Measurements from ENCODE around the gene RNF220.

Gene RNF220

GRCh38 chr1:44483089-44483874, 78.2 kb downstream of the RNF220 start:
- Histone ChIP-seq H3K4me1 (ENCODE audit: insufficient read depth, low read length, severe bottlenecking) (no peaks in the 10 kb centered on the region), H3K9me2 (ENCODE audit: low read depth, low read length) (no peaks in the 10 kb centered on the region), H2AFZ (ENCODE audit: low read length) (no peak overlapping the region), H3F3A (ENCODE audit: insufficient read depth, low read length) (no peaks in the 10 kb centered on the region), H3K36me3 (ENCODE audit: insufficient read depth, low read length) (no peaks in the 10 kb centered on the region), H3K9ac (ENCODE audit: low read length) (no peak overlapping the region), H3K4me3 (ENCODE audit: low read depth, low read length, poor library complexity, severe bottlenecking) (no peak overlapping the region), H3K9me3 (ENCODE audit: low read length) (no peaks in the 10 kb centered on the region), H3K27ac (ENCODE audit: low read depth, low read length, poor library complexity, severe bottlenecking) (no peak overlapping the region), H4K20me1 (ENCODE audit: insufficient read depth, low read length) (no peaks in the 10 kb centered on the region), H3K27me3 (ENCODE audit: insufficient read depth, low read length) (peaks cover 9% of the 10 kb centered on the region; the same call in 1 of the 2 replicates), H3K4me2 (ENCODE audit: low read length) (no peak overlapping the region), H3K79me2 (ENCODE audit: insufficient read depth, low read length) (no peaks in the 10 kb centered on the region)
- no peak for TF ChIP-seq CTCF (IDR thresholded peaks at IDR 0.05; ENCODE audit: low read length)
- no peak for TF ChIP-seq EZH2 (IDR thresholded peaks at IDR 0.05; ENCODE audit: borderline replicate concordance, low read length)

DNA sequence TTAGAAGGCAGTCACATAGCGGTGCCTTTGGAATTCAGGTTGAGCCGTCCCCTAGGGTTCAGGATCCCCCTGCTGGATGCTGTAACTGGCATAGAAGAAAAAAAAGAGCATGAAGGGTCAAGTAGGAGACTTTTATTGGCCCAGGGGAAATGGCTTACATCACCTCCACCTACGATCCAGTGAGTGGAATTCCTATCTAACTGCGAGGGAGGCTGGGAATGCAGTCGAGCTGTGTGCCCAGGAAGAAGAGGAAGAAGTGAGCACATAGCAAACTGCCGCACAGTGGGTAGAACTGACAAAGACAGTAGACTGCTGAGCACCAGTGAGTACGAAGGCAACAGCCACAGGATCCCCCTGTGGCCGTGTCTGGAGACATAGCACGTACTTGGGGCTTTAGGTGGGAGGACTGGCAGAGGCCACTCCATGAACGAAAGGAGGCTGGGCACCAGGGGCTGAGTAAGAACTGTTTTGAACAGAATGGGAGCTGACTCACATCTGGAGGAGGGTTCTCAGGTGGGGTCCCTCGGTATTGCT, 79.2 kb downstream of the RNF220 start:
- no peak overlapping the region for H3K9ac ChIP-seq (ENCODE audit: low read length)
- no peaks in the 10 kb centered on the region for H3K9me2 ChIP-seq (ENCODE audit: low read depth, low read length)
- H3K9me3 ChIP-seq (ENCODE audit: low read length), result no peaks in the 10 kb centered on the region
- no peak overlapping the region for H3K4me2 ChIP-seq (ENCODE audit: low read length)
- H3K36me3 ChIP-seq (ENCODE audit: insufficient read depth, low read length), result no peaks in the 10 kb centered on the region
- H2AFZ ChIP-seq (ENCODE audit: low read length), result no peak overlapping the region
- no peaks in the 10 kb centered on the region for H3F3A ChIP-seq (ENCODE audit: insufficient read depth, low read length)
- no peaks in the 10 kb centered on the region for H3K4me1 ChIP-seq (ENCODE audit: insufficient read depth, low read length, severe bottlenecking)
- H3K79me2 ChIP-seq (ENCODE audit: insufficient read depth, low read length), result no peaks in the 10 kb centered on the region
- no peak overlapping the region for H3K27ac ChIP-seq (ENCODE audit: low read depth, low read length, poor library complexity, severe bottlenecking)
- H4K20me1 ChIP-seq (ENCODE audit: insufficient read depth, low read length), result no peaks in the 10 kb centered on the region
- H3K4me3 ChIP-seq (ENCODE audit: low read depth, low read length, poor library complexity, severe bottlenecking), result no peak overlapping the region
- peaks cover 9% of the 10 kb centered on the region; the same call in 1 of the 2 replicates for H3K27me3 ChIP-seq (ENCODE audit: insufficient read depth, low read length)
- TF ChIP-seq EZH2 (IDR thresholded peaks at IDR 0.05; ENCODE audit: borderline replicate concordance, low read length) (no peak), CTCF (IDR thresholded peaks at IDR 0.05; ENCODE audit: low read length) (no peak)

DNA sequence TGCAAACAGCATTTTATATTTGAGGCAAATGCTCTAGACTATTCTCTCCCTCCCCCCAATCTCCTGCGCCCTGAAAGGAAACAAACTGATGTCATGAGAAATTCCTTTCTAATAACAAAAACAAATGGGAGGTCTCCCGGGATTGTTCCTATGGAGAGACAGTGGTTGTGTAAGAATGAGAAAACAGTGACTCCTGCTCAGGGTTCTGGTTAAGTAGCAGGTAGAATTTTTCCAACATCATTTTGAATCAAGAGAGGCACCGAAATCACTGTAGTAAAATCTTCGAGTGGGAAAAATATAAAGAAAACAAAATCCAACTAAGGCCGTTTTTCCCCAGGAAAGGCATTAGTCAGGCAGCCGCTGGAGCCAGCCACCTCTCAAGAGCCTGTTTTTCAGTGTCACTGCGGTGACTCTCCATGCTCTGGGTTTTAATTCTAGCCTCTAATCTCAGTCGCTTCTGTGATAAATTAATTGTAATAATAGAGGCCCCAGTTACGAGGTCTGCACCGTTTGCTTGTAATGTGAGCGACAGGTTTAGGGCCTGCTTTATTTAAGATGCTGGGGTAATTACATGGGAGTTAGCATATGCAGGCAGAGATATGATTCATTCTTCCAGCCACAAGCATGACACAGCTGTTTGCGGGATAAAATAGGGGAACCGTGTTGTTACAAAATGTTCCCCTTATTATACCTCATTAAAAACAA, 80.3 kb downstream of the RNF220 start:
- Histone ChIP-seq H3K4me1 (ENCODE audit: insufficient read depth, low read length, severe bottlenecking) (no peaks in the 10 kb centered on the region), H3K36me3 (ENCODE audit: insufficient read depth, low read length) (no peaks in the 10 kb centered on the region), H3K27ac (ENCODE audit: low read depth, low read length, poor library complexity, severe bottlenecking) (no peak overlapping the region), H3K9me2 (ENCODE audit: low read depth, low read length) (no peaks in the 10 kb centered on the region), H3K4me3 (ENCODE audit: low read depth, low read length, poor library complexity, severe bottlenecking) (no peak overlapping the region), H3K9me3 (ENCODE audit: low read length) (no peaks in the 10 kb centered on the region), H2AFZ (ENCODE audit: low read length) (no peak overlapping the region), H3K9ac (ENCODE audit: low read length) (no peak overlapping the region), H3K79me2 (ENCODE audit: insufficient read depth, low read length) (no peaks in the 10 kb centered on the region), H4K20me1 (ENCODE audit: insufficient read depth, low read length) (no peaks in the 10 kb centered on the region), H3F3A (ENCODE audit: insufficient read depth, low read length) (no peaks in the 10 kb centered on the region), H3K4me2 (ENCODE audit: low read length) (no peak overlapping the region), H3K27me3 (ENCODE audit: insufficient read depth, low read length) (peaks cover 9% of the 10 kb centered on the region; the same call in 1 of the 2 replicates)
- TF ChIP-seq EZH2 (IDR thresholded peaks at IDR 0.05; ENCODE audit: borderline replicate concordance, low read length) (no peak), CTCF (IDR thresholded peaks at IDR 0.05; ENCODE audit: low read length) (no peak)
